ENCODE results near the gene RGPD6.
"Not testable (repeated sequence)": the region's sequence is repeated elsewhere in the genome, so short reads cannot be mapped to it uniquely, and the experiment has no call there.

DNA sequence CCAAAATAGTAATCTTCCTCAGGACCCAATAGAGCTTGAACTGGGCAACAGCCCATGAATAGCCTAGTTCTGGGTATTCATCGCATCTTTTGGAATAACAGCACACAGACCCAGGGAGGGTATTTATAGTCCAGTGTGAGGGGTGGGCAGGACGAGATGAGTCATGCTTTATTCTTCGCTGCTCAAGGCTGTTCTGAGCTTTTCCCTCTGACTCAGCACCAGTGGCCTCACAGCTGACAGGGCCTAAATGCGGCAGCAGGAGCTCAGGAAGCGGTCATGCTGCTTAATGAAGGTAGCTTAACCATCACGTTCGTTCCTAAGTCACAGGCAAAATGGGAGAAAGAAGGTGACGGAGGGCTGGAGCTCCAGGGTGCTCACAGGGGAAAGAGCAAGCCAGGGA lies 111.7 kb downstream of the RGPD6 start:
- not testable (repeated sequence) for TF ChIP-seq POLR2A, CTCF, POLR2AphosphoS5 (IDR thresholded peaks at IDR 0.05)
